GM18873 (cell line): ENCODE results near the gene TCEA3.
"Not testable (repeated sequence)": the region's sequence is repeated elsewhere in the genome, so short reads cannot be mapped to it uniquely, and the experiment has no call there.

ENCODE experiments used
- ATAC-seq: cut with Tn5 transposase; IDR thresholded peaks from one replicate; pipeline ENCODE4 v1.9.1; 2021; ENCODE audit warnings: mild to moderate bottlenecking, moderate library complexity, moderate number of reproducible peaks; ENCODE audit not compliant: unreplicated experiment, low FRiP score

TCEA3 gene

DNA sequence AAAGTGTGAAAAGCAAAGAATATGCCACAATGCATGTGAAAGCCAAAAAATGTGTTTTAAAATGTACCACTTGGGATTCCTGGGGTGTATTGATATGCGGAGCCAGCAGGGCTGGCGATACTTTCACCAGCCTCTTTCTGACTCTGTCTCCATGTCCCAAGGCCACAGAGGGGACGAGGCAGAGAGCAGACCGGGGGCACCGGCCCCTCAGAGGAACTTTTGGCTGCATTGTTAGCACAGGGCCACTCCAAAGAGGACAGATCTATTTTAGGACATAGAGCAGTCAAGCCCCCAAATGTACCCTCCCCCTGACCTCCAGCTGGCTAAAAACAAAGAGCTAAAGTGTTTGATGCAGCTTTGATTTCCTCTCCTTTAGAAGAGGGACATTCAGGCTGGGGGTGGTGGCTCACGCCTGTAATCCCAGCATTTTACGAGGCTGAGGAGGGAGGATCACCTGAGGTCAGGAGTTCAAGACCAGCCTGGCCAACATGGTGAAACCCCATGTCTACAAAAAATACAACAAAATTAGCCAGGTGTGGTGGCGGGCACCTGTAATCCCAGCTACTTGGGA is 29.3 kb downstream of the TCEA3 start:
- ATAC-seq, result no peak

DNA sequence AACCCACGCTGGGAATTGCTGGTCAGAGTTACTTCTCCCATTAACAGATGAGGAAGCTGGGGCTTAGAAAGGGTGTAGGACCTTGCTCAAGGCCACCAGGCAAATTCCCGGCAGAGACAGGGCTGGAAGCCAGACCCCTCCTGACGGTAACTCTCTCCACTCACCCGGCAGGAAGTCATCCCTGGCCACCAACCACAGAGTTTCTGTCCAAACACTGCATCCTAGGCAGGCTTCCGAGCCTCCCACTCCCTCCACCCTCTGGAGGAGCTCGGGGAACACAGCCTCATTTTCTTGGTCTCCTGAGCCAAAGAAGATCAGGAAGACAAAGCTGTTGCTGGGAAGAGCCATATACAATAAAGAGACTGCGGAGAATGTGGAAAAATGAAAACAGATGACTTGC is 29.9 kb downstream of the TCEA3 start:
- no peak for ATAC-seq

DNA sequence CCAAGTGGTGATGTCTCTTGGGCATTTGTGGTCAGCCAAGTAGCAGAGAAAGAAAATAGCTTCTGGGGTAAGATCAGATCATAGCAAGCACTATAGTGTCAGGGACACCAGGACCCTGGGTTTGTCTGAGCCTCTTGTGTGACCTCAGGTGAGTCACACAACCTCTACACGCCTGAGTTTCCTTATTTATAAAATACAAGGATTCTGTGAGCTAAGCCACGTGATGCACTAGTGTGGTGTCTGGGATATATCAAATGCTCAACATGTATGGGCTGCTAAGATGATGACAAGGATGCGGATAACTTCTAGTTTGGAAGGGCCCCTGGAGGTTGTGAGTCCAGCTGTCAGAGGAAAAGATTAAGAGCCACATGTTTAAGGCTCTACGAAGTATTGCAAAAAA is 30.4 kb downstream of the TCEA3 start:
- ATAC-seq, result no peak

DNA sequence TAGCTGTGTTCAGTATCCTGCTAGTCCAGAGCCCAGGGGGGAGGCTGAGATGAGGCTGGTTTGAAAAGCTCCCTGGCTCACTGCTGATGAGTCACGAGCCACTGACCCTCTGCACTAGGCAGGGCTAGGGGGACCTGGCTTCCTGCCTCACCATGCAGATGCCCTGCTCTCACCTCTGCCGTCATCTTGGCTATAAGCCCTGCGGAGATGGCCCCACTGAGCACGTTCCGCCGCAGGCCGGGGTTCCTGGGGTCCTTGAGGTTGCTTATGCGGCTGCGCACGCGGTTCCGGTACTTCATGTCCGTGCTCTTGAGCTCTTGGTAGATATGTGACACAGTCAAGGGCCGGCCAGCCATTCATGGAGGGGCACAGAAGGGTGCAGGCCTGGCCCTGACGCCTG is 30.8 kb downstream of the TCEA3 start:
- ATAC-seq, result no peak

DNA sequence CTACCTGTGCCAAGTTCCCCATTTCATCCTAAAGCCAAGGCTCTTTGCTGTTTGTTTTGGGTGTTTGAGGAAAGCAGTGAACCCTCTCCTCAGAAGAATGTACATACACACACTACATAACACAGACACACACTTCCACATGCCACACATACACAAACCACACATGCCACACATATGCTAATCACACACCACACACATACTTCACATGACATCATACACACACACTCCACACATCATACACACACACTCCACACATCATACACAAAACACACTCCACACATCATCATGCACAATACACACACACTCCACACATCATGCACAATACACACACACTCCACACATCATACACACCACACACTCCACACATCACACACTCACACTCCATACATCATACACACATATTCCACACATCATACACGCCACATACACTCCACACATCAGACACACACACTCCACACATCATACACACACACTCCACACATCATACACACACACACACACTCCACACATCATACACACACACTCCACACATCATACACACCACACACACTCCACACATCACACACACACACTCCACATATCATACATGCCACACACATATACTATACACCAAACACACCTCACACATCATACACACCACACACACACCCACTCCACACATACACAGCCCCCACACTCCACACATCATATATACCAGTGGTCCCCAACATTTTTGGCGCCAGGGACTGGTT is 32.3 kb downstream of the TCEA3 start:
- ATAC-seq, result no peak

DNA sequence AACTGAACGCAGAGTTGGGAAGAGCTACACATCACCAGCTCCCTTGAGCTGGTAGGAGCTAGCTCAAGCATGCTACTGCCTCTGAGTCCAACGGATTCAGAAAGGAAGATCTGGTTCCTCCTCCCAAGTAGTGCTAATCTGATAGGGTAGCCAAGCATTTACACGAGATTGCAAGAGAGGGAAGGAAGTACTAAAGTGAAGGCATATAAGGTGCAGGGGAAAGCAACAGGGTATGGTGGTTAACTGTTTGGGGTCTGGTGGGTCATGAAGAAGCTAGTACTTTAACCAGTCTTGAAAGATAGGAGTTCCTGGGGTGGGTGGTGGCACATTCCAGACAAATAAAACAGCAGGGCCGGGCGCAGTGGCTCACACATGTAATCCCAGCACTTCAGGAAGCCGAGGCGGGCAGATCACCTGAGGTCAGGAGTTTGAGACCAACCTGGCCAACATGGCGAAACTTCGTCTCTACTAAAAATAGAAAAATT is 34.7 kb downstream of the TCEA3 start:
- no peak for ATAC-seq

DNA sequence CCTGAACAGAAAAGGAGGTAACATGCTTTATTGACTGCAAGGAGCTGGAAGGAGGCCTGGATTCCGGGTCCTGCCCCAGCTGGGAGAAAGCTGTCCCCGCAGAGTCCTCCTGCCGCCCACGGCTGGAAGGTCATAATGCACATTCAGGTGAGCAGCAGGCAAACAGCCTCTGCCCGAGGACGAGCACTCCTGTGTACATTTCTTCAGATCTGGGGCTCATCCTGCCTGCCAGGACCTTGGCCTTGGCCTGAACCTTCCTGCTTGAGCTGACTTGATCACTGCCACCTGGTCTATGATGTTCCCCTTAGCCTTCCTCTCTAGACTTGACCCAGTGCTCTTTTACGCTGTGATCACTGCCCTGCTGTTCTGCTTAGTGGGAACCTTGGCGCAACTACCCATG is 37.1 kb downstream of the TCEA3 start:
- ATAC-seq, result no peak

DNA sequence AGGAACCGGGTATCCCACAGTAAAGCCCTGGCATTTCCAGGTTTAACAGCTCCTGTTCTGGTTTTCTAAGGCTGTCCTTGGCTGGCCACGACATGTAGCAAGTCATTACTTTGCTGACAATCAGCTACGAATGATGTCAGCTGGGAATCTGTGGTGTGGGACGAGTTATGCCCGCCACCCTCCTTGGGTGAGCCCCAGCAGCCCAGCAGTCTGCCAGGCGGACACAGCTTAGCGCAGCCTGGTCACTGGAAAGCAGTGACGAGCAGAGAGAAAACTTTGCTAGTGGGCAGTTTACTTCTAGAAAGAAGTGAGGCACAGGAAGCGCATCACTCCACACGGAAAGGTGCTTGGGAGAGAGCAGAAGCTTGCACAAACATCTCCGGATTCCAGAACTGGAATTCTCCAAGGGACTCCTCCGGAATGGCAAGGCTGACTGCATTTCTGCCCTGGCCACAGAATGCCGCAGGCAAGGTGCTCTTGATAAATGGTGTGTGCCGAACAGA is 39.4 kb downstream of the TCEA3 start:
- no peak for ATAC-seq

DNA sequence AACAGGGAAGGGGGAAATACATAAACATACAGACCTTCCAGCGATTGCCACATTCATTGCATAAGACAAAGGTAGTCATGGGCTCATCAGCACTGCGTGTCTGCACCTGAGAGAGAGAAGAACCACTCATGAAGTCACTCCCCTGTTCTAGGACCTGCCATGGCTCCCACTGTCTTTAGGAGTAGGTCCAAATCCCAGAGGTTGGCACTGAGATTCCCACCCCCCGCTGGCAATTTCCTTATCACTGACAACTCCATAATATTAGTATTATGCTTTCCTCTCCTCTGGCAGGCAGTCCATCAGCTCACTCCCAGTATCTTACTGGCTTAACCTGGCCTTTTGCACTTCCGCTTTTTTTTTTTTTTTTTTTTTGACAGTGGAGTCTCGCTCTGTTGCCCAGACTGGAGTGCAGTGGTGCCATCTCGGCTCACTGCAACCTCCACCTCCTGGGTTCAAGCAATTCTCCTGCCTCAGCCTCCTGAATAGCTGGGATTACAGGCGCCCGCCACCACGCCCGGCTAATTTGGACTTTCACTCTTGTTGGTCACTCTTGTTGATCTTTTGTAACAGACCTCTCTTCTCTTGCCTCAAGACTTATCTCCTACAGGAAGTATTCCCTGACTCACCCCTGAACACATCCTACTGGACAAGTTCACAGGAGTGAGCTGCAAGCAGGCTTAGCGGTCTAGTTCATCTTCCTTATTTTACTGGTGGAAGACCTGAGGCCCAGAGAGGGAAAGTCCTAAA is 40.1 kb downstream of the TCEA3 start:
- ATAC-seq, result no peak

DNA sequence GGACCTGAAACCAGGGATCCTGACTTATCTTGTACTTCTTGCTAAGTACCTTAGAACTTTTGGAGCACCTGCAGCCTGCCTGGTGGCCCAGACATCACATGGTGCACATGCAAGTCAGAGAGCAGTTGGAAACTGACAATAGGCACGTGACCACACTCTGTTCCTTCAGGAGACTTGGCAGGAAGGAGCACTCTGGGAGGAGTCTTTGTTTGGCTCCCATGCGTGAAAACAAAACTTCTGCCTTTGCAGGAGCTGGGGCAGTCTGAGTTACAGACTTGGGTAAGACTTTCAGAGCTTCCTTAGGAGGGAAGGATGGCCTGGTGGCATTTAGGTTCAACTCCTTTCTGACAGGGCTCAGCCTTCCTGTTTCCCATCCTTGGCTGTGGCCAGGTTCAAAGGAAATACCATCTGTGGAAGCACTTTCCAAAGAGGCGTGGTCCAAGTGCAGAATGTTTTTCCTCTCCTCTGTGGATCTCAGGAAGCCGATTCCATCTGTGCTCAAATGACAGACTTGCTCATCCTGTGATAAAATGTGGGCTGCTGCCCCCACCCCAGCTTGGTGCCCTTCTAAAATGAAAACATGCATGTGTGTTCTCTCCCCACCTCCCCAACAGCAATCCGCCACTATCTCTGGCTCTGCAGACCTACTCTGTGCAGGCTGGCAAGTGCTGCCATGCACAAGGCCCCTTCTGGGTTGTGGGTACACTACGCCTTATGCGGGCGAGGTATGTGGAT is 40.8 kb downstream of the TCEA3 start:
- no peak for ATAC-seq

DNA sequence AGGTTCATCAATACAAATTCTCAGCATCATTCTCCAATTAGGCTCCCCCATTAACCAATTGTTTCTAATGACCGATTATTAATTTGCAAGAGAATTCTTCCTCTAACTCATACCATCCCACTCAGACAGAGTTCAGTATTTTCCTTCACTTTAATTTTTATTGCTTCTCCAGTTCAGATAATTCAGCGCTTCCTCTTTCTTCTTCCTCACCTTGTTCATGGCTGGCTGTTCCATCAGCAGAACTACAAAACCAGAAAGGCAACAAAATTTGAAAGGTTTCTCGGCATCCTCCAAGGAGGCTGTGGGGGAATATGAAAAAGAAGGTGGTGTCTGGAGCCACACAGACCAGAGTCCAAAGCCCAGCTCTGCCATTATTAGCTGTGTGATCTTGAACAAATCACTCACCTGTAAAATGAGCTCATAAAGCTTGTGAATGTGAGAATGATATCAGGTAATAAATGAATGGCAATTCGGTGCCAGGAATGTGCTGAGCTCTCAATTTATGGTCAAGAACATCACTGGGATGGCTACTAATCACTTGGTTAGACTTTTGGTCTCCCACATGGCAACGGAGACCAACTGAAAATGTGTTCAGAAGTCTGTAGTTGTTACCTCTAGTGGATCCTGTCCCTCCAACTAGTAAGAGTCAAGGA is 43.2 kb downstream of the TCEA3 start:
- ATAC-seq, result no peak

DNA sequence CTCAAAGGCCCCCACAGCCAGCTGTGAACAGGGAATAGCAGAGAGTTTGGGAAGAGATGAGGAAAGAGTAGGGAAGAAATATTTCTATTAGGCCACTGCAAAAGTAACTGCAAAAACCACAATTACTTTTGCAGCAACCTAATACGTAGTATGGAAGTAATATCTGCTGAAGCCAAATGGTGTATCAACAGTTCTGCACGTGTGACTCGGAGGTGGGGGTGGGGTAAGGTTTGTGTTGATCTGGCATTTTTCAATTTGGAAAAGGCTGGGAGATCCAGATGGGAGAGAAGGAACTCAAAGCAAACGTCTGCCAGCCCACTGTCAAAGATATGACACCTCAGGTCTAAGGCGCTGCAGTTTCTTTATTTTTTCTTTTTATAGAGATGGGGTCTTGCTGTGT is 43.8 kb downstream of the TCEA3 start:
- no peak for ATAC-seq

DNA sequence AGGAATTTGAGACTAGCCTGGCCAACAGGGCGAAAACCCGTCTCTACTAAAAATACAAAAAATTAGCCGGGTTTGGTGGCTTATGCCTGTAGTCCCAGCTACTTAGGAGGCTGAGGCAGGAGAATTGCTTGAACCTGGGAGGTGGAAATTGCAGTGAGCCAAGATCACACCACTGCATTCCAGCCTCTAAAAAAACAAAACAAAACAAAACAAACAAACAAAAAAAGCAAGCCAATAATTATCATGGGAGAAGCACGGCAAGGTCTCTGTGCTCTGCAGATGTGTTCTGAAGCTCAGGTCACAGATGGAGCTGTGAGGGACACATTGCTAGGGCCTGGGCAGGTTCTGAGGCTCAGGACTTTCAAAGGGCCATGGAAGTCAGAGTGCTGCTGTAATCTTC is 44.3 kb downstream of the TCEA3 start:
- ATAC-seq, result not testable (repeated sequence)

DNA sequence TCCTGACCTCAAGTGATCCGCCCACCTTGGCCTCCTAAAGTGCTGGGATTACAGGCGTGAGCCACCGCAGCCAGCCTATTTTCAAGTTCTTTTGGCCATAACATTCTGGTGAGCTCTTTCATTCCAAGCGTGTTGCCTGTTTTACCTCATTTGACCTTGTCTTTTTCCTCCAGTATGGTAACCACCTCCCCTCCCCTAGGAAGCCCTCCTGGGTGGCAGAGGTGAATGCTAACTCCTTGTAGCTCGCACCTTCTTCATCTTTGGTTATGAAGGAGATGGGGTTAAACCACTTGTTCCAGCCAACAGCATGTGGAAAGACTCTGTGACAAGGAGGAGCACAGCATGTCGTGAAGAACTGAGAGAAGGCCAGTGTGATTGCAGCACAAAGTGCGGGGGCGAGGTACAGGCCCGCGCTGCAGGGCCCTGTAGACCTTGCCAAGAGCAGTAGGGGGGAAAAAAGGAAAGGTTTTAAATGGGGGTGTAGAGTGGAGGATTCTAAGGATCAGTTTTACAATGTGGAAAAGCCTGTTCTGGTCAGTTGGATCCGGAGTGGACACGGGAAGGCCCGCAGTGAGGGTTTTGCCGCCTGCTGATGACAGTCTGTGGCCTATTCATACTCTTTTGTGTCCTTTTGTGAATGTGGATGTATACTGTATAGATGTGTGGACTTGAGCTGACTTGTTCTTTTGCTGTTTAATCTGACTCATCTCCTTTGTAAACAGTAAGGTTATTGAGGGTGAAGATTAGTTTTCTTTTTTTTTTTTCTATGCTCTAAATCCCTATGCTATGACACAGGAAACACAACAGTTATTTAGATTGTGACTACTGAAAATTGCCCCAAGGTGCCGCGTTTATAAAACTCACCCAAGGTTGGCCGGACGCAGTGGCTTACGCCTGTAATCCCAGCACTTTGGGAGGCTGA is 47.4 kb downstream of the TCEA3 start:
- ATAC-seq, result no peak

DNA sequence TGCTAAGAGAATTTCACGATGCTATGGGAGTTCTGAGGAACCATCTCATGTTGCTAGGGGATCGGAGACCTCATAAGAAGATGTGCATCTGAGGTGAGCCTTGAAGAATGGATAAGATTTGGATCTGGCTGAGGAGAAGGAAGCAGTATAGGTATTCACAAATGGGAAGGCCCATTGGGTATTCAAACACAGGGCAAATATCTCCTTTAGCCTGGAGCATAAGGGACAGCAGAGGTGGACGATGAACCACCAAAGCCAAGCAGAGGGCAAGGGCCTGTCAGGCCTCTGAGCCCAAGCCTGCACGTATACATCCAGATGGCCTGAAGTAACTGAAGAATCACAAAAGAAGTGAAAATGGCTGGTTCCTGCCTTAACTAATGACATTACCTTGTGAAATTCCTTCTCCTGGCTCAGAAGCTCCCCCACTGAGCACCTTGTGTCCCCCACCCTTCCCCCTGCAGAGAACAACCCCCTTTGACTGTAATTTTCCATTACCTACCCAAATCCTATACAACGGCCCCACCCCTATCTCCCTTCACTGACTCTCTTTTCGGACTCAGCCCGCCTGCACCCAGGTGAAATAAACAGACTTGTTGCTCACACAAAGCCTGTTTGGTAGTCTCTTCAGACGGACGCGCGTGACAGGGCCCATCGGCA is 50.3 kb downstream of the TCEA3 start:
- not testable (repeated sequence) for ATAC-seq

DNA sequence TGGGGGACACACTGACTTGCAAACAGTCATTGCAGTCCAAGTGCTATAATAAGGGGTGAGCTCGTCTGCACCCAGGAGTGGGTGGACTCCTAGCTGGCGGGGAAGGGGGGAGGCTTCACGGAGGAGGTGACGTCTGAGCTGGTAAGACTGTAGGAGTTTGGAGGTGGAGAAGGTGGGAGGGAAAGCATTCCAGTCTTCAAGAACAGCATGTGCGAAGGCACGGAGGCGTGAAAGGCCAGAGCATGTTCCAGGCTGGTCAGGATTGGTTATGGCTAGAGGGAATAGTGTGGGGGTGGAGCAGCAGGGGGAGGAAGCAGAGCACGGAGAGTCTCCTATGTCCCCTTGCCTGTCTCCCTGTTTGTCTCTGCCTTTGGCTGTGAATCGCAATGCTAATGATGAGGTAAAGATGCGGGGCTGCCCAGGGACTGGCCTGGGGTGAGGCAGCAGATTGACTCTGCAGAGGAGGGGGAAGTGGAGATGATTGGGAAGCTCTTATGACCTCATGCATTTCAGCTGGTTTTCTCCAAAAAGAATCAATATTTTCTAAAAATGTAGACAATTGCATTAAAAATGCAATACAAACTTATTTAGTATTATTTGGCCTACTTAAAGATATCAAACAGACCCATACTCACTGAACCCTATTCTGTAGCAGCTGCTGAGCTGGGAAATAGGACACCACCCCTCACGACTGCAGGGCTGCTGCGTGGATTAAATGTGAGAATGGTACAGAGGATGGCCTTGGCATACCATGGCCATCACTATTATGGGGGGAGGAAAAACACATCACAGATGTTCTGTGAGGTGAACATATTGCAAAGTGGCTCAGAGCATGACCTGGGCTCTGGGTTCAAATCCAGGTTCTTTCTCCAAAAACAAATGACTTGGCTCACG is 52.3 kb downstream of the TCEA3 start:
- no peak for ATAC-seq

DNA sequence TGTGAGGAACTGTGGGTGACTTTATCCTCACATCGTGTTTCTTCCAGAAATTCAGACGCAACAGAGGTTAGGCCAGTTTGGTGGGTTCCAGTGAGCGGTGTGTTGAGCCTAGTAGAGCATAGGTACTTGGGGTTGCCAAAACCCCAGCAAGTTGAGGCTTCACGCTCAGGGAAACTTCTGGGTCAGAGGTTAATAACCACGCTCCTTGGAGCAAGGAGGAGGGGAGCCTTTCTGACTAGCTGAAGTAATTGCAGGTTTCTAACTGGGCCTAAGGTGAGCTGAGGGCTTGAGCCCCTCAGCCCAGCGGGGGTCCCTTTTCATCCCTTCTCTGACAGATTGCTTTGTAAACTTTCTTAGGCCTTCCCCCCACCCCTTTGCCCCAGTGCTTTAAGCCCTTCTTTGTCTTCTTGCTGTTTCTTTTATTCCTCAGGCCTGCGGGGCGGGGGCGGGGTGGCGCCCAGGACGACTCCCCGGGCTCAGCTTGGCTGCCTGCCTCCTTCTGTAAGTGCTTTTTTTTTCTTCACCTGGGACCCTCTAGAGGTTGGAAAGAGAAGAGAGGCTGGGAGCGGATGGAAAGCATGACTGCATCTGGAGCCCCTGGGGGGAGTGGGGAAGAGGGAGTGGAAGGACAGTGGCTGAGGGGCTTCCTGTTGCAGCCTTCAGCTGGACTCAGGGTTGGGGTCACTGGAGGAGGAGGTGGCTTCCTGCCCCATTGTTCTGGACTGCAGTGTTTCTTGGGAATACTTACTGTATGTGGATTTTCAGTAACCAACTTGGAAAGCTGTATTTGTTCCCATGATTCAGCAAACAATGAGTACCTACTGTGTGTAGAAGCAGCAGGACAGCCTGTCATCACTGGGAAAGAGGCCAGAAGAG is 53.6 kb downstream of the TCEA3 start:
- no peak for ATAC-seq
